ENCODE measurements around the gene KRTAP5-2.
"Not testable (repeated sequence)": the region's sequence is repeated elsewhere in the genome, so short reads cannot be mapped to it uniquely, and the experiment has no call there.

Gene KRTAP5-2

GRCh38 chr11:1589996-1590395 lies 8.1 kb downstream of the KRTAP5-2 start:
- DNase-seq (ENCODE audit: low spot score): no peak

- peak; percentile 19 for DNase-seq (ENCODE audit: low spot score)
These were observed 8.7 kb downstream of the KRTAP5-2 start for GRCh38 chr11:1589191-1589963.

- DNase-seq (ENCODE audit: low spot score): no peak
These were observed 11.4 kb downstream of the KRTAP5-2 start for GRCh38 chr11:1586699-1587098.

GRCh38 chr11:1584661-1585370 lies 13.3 kb downstream of the KRTAP5-2 start, which contains the start of gene KRTAP5-1:
KRTAP5-1 (minus strand) TSS chr11:1585283; CDS start chr11:1585249, 34 bp downstream.
- DNase-seq (ENCODE audit: low spot score): not testable (repeated sequence)

- not testable (repeated sequence) for DNase-seq (ENCODE audit: low spot score)
These were observed 15.2 kb downstream of the KRTAP5-2 start for GRCh38 chr11:1582909-1583308.

- DNase-seq (ENCODE audit: low spot score): no peak
These were observed 16.1 kb downstream of the KRTAP5-2 start for GRCh38 chr11:1581976-1582375.

- no peak for DNase-seq (ENCODE audit: low spot score)
These were observed 21.3 kb downstream of the KRTAP5-2 start for GRCh38 chr11:1576825-1577224.

- DNase-seq (ENCODE audit: low spot score): not testable (repeated sequence)
These were observed 22.3 kb downstream of the KRTAP5-2 start for GRCh38 chr11:1575756-1576155.

- DNase-seq (ENCODE audit: low spot score): no peak
These were observed 23.2 kb downstream of the KRTAP5-2 start for GRCh38 chr11:1574933-1575242.

- DNase-seq (ENCODE audit: low spot score): peak; percentile 37
These were observed 23.7 kb downstream of the KRTAP5-2 start for GRCh38 chr11:1574238-1574932.

- no peak for DNase-seq (ENCODE audit: low spot score)
These were observed 24.2 kb downstream of the KRTAP5-2 start for GRCh38 chr11:1573903-1574237.

GRCh38 chr11:1573077-1573902 lies 24.8 kb downstream of the KRTAP5-2 start:
- no peak for DNase-seq (ENCODE audit: low spot score)

- DNase-seq (ENCODE audit: low spot score): peak; percentile 83
These were observed 25.7 kb downstream of the KRTAP5-2 start, which contains the start of gene DUSP8 for GRCh38 chr11:1572197-1573076. DUSP8 (minus strand) TSS chr11:1572271; CDS start chr11:1565826, 6,445 bp downstream.

GRCh38 chr11:1571760-1572196 lies 26.3 kb downstream of the KRTAP5-2 start:
- DNase-seq (ENCODE audit: low spot score): no peak

- no peak for DNase-seq (ENCODE audit: low spot score)
These were observed 27.0 kb downstream of the KRTAP5-2 start for GRCh38 chr11:1570896-1571759.

GRCh38 chr11:1570531-1570895 lies 27.6 kb downstream of the KRTAP5-2 start:
- DNase-seq (ENCODE audit: low spot score): no peak

- DNase-seq (ENCODE audit: low spot score): no peak
These were observed 28.1 kb downstream of the KRTAP5-2 start for GRCh38 chr11:1570001-1570453.

- no peak for DNase-seq (ENCODE audit: low spot score)
These were observed 28.8 kb downstream of the KRTAP5-2 start for GRCh38 chr11:1569251-1569780.

- no peak for DNase-seq (ENCODE audit: low spot score)
These were observed 29.6 kb downstream of the KRTAP5-2 start for GRCh38 chr11:1568441-1568911.

All from activated CD4-positive, alpha-beta T cell treated with anti-CD3 and anti-CD28 coated beads, Interleukin-2, Interleukin-4, amounts not matched to agents 100 ng/mL and 50 ng/mL, durations not matched to agents 16 hours and 8 hours (primary cell).